SK-N-SH (cell line): ENCODE data around the gene PDZRN4.

Experiments
- CTCF ChIP-seq: fragments of 200-600 bp; sonication (generic); IDR thresholded peaks from 2 replicates; pipeline ENCODE4 v1.6.1; 2017; ENCODE audit warnings: antibody characterized with exemption, mild to moderate bottlenecking, moderate library complexity
- ELF1 ChIP-seq: IDR thresholded peaks from 2 replicates; pipeline ENCODE4 v1.4.0; 2012
- FOSL2 ChIP-seq: IDR thresholded peaks from 2 replicates; pipeline ENCODE4 v1.4.0; 2012; ENCODE audit warnings: low read depth, mild to moderate bottlenecking, moderate library complexity, borderline replicate concordance
- GABPA ChIP-seq: IDR thresholded peaks from 2 replicates; pipeline ENCODE4 v1.4.0; 2012; ENCODE audit warnings: low read depth, mild to moderate bottlenecking
- MXI1 ChIP-seq: IDR thresholded peaks from 2 replicates; pipeline ENCODE4 v1.6.1; 2012; ENCODE audit warnings: mild to moderate bottlenecking, low read depth, low read length, improper control_type of control experiment
- NRF1 ChIP-seq: IDR thresholded peaks from 2 replicates; pipeline ENCODE4 v1.6.1; 2012; ENCODE audit warnings: low read depth, mild to moderate bottlenecking, low read length
- RFX5 ChIP-seq: IDR thresholded peaks from 2 replicates; pipeline ENCODE4 v1.6.1; 2012; ENCODE audit warnings: mild to moderate bottlenecking, improper control_type of control experiment, low read length
- TF ChIP-seq, protein P1 (sequence below): IDR thresholded peaks from 2 replicates; pipeline ENCODE4 v1.4.0; 2012; ENCODE audit warnings: low read depth

- TF ChIP-seq MXI1, result no peak
- TF ChIP-seq, protein P1, sequence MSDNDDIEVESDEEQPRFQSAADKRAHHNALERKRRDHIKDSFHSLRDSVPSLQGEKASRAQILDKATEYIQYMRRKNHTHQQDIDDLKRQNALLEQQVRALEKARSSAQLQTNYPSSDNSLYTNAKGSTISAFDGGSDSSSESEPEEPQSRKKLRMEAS, result no peak
- TF ChIP-seq CTCF, result no peak
- no peak for TF ChIP-seq FOSL2
- TF ChIP-seq ELF1, result no peak
- no peak for TF ChIP-seq RFX5
- no peak for TF ChIP-seq NRF1
- no peak for TF ChIP-seq GABPA
These were observed 249.4 kb downstream of the PDZRN4 start for GRCh38 chr12:41437563-41437962.
